Activated naive CD4-positive, alpha-beta T cell treated with anti-CD3 and anti-CD28 coated beads, Interleukin-2, amount 50 U/mL, for 24 hours (primary cell): ENCODE results near the gene INTS3.
"Not testable (repeated sequence)": the region's sequence is repeated elsewhere in the genome, so short reads cannot be mapped to it uniquely, and the experiment has no call there.

ENCODE experiments used
- H3K27ac Mint-ChIP-seq: one replicate; pipeline ENCODE4 v1.8.0; 2021; ENCODE audit warnings: mild to moderate bottlenecking, mixed read lengths
- H3K27me3 Mint-ChIP-seq: one replicate; pipeline ENCODE4 v1.8.0; 2021; ENCODE audit warnings: mixed read lengths
- H3K36me3 Mint-ChIP-seq: one replicate; pipeline ENCODE4 v1.8.0; 2021; ENCODE audit warnings: mixed read lengths
- H3K4me1 Mint-ChIP-seq: one replicate; pipeline ENCODE4 v1.8.0; 2021; ENCODE audit warnings: mixed read lengths
- H3K4me3 Mint-ChIP-seq: one replicate; pipeline ENCODE4 v1.8.0; 2021; ENCODE audit warnings: mild to moderate bottlenecking, mixed read lengths
- H3K9me3 Mint-ChIP-seq: one replicate; pipeline ENCODE4 v1.8.0; 2021; ENCODE audit warnings: mixed read lengths

Gene INTS3

DNA sequence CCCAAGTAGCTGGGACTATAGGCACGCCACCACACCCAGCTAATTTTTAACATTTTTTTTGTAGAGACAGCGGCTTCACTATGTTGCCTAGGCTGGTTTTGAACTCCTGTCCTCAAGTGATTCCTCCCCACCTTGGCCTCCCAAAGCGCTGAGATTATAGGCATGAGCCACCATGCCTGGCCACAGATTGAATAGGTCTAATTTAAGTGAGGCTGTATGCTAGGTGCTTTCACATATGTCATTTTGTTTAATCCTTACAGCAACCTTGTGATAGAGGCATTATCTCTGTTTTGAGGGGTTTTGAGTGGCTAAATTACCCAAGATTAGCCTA is 7.2 kb downstream of the INTS3 start:
- no peaks in the 10 kb centered on the region for H3K9me3 Mint-ChIP-seq
- peaks cover 25% of the 10 kb centered on the region for H3K4me1 Mint-ChIP-seq
- no peak overlapping the region for H3K27ac Mint-ChIP-seq
- no peaks in the 10 kb centered on the region for H3K27me3 Mint-ChIP-seq
- H3K36me3 Mint-ChIP-seq = peaks cover 1% of the 10 kb centered on the region
- H3K4me3 Mint-ChIP-seq = no peak overlapping the region

DNA sequence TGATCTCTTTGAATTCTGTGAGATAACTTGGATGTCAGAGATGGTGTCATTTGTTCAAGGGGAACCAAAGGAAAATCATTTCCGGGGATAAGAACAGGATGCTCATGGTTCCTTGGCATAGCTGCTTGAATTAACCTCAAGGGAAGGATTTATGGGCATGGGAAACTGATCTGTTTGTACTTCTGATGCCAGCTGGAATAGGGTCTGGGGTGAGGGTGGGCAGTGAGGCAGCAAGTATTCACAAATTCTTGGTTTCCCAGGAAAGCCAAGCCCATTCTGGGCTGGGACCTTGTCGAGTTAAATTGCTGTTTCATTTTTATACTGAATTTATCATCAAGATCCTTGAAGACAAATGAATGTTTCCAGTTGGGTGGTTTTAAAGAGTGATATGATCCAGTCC is 14.1 kb downstream of the INTS3 start:
- no peak overlapping the region for H3K4me3 Mint-ChIP-seq
- peaks cover 4% of the 10 kb centered on the region for H3K36me3 Mint-ChIP-seq
- H3K4me1 Mint-ChIP-seq = peaks cover 26% of the 10 kb centered on the region
- no peak overlapping the region for H3K27ac Mint-ChIP-seq
- H3K27me3 Mint-ChIP-seq = no peaks in the 10 kb centered on the region
- no peaks in the 10 kb centered on the region for H3K9me3 Mint-ChIP-seq

DNA sequence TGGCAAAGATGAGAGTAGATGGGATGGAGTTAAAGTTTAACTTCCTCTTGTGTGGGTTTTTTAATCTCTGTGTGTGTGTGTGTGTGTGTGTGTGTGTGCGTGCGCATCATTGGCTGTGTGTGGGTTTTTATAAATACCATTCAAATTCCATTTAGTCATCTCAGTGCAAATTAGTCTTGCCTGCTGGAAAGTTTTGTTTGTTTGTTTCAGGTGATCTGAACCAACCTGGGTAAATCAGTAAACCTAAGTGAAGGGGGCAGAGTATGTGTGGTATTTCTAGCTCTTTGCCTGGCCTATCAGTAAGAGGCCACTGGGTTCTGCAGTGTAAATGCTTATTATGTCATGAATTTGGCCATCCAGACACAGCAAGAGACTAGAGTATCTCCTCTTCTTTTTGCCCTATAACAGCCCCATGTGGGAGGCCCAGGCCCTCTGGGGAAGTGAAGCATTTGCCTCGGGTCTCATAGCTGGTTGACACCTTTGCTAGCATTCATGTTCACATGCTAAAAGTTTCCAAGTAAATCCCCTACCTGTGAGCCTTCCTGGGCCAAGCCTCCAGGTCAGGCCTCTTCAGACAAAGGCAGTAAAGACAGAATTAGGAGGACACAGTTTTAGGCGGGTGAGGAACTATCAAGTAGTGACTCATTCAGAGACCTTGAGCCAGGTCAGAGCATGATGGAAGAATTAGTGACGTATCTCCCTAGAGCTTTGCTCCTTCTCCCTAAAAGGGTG is 14.7 kb downstream of the INTS3 start:
- Mint-ChIP-seq H3K36me3 (peaks cover 6% of the 10 kb centered on the region), H3K4me3 (no peak overlapping the region), H3K4me1 (peaks cover 26% of the 10 kb centered on the region), H3K27ac (peak overlapping the region; percentile 53), H3K9me3 (no peaks in the 10 kb centered on the region), H3K27me3 (no peaks in the 10 kb centered on the region)

DNA sequence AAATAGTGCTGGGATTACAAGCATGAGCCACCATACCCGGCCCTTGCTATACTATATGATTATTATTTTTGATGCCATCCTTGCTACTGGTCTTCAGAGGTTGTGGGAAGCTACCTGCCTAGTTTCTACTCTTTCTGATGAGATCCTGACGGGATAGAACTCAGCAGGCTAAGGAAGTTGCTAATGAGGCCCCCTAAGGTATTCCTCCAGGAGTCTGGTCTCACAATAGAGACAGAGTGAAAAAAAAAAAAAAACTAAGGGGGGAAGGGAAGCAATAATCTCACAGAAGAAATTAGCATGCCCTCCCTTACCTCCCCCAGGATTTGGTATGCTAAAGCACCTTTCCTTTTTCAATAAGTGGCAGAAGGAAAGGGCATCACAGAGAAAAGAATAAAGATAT is 17.6 kb downstream of the INTS3 start:
- Mint-ChIP-seq H3K27ac (no peak overlapping the region), H3K9me3 (no peaks in the 10 kb centered on the region), H3K27me3 (no peaks in the 10 kb centered on the region), H3K36me3 (peaks cover 16% of the 10 kb centered on the region), H3K4me1 (peaks cover 28% of the 10 kb centered on the region), H3K4me3 (no peak overlapping the region)

DNA sequence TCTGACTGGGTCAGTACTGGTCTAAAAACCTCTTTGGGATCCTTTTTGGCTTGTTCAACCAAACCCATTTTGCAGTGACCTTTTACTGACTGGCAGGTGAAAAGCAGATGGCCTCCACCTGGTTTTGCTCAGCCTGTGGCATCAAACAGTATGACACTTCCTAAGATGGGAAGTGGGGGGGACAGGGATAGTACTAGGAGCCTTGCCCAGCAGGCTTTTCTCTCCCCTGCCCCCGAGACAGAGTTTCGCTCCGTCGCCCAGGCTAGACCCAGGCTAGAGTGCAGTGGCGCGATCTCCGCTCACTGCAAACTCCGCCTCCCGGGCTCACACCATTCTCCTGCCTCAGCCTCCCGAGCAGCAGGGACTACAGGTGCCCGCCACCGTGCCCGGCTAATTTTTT is 18.3 kb downstream of the INTS3 start:
- no peak overlapping the region for H3K4me3 Mint-ChIP-seq
- H3K36me3 Mint-ChIP-seq = peaks cover 19% of the 10 kb centered on the region
- H3K27me3 Mint-ChIP-seq = no peaks in the 10 kb centered on the region
- no peaks in the 10 kb centered on the region for H3K9me3 Mint-ChIP-seq
- peaks cover 28% of the 10 kb centered on the region for H3K4me1 Mint-ChIP-seq
- no peak overlapping the region for H3K27ac Mint-ChIP-seq

DNA sequence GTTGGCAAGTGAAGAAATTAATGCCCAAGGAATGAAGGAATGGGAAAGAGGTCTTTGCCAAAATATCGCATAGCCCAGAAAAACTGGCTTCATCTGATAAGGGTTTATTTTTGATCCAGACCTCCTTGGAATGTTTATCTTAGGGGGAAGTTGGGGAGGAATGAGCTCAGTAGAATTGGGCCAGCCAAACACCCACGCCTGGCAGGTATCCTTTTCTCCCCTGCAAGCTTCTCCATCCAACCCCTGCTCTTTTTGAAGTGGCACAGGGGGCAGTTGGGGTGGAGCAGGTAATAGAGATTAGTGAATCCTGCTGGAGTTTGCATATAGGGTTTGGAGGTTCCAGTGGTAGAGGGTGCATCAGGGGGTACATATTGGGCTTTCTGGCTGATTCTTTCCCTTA is 21.1 kb downstream of the INTS3 start:
- Mint-ChIP-seq H3K4me3 (no peak overlapping the region), H3K9me3 (no peaks in the 10 kb centered on the region), H3K36me3 (peaks cover 23% of the 10 kb centered on the region), H3K27ac (peak overlapping the region; percentile 25), H3K27me3 (no peaks in the 10 kb centered on the region), H3K4me1 (peaks cover 9% of the 10 kb centered on the region)

DNA sequence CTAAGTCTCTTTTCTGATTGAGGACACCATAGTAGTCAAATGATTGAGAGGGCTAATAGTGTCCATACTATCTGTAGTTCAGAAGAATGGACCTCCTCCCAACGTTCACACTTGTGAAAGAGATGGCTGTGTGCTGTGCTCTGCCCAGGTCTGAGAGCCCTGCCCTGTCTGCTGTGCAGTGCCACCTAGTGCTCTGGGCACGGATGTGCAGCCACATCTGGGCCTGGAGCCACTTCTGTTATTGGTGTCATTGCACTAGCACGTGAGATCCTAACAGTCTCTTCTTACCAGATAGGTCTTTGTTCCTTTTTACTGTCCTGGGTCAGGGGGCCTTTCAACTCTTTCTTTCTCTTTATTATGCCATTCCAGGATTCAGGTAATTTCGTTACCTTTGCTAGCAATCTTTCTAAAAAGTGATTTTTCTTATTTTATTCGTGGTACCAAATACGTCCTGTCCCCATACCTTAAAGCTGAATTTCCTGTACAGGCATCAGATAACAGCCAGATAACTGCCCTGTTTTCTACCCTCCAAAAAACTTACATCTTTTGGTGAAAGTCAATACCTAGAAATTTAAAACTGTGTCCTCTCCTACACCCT is 21.7 kb downstream of the INTS3 start:
- no peak overlapping the region for H3K4me3 Mint-ChIP-seq
- no peaks in the 10 kb centered on the region for H3K9me3 Mint-ChIP-seq
- H3K27me3 Mint-ChIP-seq = no peaks in the 10 kb centered on the region
- H3K4me1 Mint-ChIP-seq = peaks cover 6% of the 10 kb centered on the region
- peaks cover 22% of the 10 kb centered on the region for H3K36me3 Mint-ChIP-seq
- H3K27ac Mint-ChIP-seq = no peak overlapping the region

DNA sequence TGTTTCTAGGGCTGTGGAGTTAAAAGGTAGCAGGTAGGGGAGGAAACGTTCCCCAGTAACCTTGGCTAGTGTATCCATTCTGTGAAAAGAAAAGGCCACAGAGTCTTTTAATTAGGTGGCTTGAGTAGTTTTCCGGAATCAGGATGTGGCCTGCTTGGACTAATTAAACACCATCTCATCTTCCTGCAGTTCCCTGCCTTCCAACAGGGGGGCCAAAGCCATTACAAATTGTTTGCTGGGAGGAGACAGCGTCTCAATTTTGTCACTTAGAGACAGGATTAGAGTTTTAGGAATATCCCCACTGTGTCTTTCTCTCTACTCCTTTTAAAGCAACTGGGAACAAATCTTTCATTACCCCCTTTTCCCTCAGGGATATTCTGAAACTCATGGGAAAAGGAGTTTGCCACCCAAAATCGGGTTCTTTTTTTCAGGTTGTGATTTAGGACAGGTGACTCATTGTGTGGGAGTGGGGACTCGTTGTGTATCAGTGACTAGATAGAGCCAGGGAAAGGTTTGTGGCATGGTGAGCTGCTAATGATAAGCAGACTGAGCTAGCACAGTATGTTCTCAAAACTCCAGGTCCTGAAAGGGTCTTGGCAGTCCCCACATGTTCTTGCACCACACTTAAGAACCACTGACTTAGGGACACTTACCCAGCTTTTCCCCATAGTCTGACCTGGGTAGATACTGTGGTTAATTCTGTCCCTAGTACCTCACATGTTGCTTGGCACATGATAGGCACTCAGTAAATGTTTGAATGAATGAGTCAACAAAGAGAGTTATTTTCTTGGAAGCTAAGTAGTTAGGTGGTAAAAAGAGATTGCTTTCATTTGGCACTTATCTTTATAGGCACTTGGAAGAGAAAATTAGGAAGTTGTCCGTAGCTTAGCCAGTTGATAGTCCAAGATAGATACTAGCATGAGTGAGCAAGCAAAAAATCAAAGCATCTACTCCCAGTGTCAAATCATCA is 22.5 kb downstream of the INTS3 start:
- H3K36me3 Mint-ChIP-seq = peaks cover 22% of the 10 kb centered on the region
- no peak overlapping the region for H3K4me3 Mint-ChIP-seq
- no peaks in the 10 kb centered on the region for H3K9me3 Mint-ChIP-seq
- H3K27me3 Mint-ChIP-seq = no peaks in the 10 kb centered on the region
- peaks cover 5% of the 10 kb centered on the region for H3K4me1 Mint-ChIP-seq
- no peak overlapping the region for H3K27ac Mint-ChIP-seq

DNA sequence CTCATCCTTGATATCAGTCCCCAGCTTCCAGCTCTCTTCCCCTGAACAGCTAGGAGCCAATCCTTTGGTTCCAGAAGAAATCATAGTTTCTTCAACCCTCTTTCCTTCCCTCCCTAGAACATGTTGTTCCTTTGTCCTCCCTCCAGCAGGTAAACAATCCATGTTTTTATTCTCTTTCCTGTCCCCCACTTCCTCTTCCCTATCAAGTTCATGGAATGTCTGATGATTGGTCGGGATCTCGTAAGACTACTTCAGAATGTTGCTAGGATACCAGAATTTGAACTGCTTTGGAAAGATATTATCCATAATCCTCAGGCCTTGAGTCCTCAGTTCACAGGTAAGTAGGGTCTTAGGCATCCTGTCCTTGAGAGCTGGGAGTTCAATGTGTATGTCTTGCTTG is 24.2 kb downstream of the INTS3 start:
- H3K4me3 Mint-ChIP-seq = no peak overlapping the region
- H3K4me1 Mint-ChIP-seq = peaks cover 5% of the 10 kb centered on the region
- H3K9me3 Mint-ChIP-seq = no peaks in the 10 kb centered on the region
- H3K27ac Mint-ChIP-seq = no peak overlapping the region
- H3K36me3 Mint-ChIP-seq = peaks cover 24% of the 10 kb centered on the region
- H3K27me3 Mint-ChIP-seq = no peaks in the 10 kb centered on the region

DNA sequence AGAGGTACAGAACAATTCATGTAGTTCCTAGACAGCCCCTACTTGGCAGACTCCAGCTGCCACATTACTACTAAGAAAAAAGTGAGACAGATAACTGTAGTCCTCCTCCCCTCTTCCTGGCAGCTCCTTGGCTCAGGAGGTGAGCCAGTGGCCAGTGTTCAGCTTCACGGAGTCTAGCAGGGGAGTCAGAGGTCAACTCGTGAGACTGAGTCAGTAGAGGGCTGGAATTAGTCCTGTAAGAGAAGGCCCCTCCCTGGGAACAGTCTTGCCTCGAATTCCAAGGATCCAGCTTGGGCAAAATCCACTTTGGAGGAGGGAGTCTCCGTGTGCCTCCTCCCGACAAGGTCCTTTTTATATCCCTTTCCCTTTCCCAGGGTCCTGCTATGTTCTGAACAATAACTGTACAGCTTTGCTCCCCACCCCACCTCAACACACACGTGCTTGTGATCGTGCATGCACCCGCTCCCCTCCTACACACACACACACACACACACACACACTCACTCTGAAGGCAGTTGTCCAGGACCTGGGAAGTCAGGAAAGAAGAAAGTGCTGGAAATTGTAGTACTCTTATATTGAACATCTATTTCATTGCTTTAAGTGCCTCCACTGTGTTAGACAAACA is 24.8 kb downstream of the INTS3 start:
- Mint-ChIP-seq H3K9me3 (no peaks in the 10 kb centered on the region), H3K4me3 (no peak overlapping the region), H3K27ac (no peak overlapping the region), H3K4me1 (peaks cover 5% of the 10 kb centered on the region), H3K36me3 (peaks cover 24% of the 10 kb centered on the region), H3K27me3 (no peaks in the 10 kb centered on the region)

DNA sequence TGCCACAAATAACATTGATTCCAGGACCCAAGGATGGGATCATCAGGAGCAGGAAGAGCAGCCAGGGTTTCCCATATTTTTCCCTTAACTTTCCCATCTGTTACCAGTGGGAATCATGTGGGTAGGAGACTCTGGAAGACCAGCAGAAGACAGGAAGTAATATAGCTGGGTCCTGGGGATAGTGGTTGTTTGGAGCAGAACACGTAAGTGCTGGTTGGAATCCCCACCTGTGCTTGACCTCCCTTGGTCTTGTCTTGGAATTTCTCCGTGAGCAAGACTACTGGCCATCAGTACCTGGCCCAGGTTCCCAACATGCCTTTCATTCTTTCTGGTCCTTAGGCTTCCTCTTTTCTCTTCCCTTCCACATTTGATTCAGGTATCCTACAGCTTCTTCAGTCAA is 26.4 kb downstream of the INTS3 start:
- Mint-ChIP-seq H3K27ac (no peak overlapping the region), H3K4me3 (no peak overlapping the region), H3K36me3 (peaks cover 22% of the 10 kb centered on the region)

DNA sequence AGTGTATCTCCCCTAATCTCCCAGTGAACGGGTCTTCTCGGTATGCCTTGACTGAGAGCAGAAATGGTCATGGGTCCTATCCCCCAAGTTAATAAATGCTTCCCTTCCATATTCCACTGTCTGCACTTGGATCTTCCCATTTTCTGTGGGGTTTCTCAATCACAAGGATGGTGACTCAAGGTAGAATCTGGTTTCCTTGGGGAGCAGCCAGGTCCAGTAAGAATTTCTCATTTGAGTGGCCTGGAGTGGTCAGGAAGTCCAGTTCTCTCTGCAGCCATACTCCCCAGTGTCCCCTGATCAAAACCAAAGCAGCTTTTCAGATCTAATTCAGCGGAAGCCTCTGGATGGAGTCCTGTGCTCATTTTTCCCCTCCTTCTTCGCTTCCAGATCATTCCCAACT is 32.6 kb downstream of the INTS3 start:
- Mint-ChIP-seq H3K27ac (no peak overlapping the region), H3K27me3 (no peaks in the 10 kb centered on the region), H3K9me3 (no peaks in the 10 kb centered on the region), H3K4me1 (no peaks in the 10 kb centered on the region), H3K4me3 (no peak overlapping the region), H3K36me3 (peaks cover 10% of the 10 kb centered on the region)

More for the DNA sequence above, 26.4 kb downstream of the INTS3 start:
- no peaks in the 10 kb centered on the region for H3K9me3 Mint-ChIP-seq
- no peaks in the 10 kb centered on the region for H3K27me3 Mint-ChIP-seq
- H3K4me1 Mint-ChIP-seq = peaks cover 4% of the 10 kb centered on the region

DNA sequence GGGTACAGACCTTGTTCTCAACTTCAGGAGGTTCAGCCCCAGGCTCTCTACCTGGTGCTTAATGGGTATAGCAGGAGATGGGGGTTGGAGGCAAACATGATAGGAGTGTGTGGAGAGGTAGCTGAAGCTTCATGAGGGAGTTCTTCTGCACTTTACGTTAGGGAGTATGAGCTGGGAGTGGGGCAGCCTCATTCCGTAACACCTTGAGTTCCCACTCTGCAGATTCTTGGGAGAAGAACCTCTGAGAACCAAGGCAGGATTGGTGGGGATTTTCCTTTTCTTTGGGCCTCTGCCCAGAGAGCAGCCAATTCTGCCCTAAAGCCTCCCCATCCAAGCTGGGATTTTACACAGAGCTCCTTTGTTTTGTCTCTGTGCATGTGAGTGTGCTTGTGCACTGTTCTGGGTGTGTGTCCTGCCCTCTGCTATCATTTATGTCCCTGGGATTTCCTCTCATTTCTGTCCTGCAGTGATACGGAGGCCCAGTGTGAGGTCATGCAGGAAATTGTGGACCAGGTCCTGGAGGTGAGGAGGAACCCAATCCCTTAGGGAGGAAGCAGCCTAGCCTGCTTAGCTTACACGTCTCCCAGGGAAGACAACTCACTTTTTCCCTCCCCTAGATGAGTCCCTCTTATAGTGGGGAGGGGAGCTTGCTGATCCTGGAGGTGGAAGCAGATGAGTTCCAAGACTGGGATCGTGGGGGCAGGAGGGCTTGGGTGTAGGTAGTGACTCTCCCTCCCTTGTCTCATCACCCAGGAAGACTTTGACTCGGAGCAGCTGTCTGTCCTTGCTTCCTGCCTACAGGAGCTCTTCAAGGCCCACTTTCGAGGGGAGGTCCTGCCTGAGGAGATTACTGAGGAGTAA is 35.7 kb downstream of the INTS3 start:
- Mint-ChIP-seq H3K27me3 (no peaks in the 10 kb centered on the region), H3K4me1 (no peaks in the 10 kb centered on the region), H3K27ac (peak overlapping the region; percentile 23), H3K36me3 (peaks cover 9% of the 10 kb centered on the region), H3K4me3 (no peak overlapping the region), H3K9me3 (no peaks in the 10 kb centered on the region)

DNA sequence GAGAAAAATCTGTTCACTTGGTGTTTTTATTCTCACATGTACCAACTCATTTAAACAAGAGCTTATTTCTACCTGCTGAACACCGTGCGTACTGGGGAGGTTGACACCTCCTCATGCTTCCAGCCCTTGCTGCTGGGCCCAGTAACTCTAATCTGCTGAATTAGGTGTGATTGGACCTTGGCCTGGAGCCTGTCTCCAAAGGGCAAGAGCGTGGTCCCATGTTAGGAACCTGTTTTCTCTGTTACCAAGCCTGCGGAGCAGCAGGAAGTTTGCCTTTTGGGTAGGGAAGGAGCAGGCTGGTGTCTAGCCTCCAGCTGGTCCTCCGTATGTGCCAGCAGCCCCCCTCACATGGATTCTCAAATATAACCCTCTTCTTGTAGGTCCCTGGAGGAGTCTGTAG is 36.5 kb downstream of the INTS3 start:
- Mint-ChIP-seq H3K4me3 (no peak overlapping the region), H3K36me3 (peaks cover 10% of the 10 kb centered on the region), H3K27me3 (no peaks in the 10 kb centered on the region), H3K27ac (peak overlapping the region; percentile 23), H3K4me1 (no peaks in the 10 kb centered on the region), H3K9me3 (no peaks in the 10 kb centered on the region)

DNA sequence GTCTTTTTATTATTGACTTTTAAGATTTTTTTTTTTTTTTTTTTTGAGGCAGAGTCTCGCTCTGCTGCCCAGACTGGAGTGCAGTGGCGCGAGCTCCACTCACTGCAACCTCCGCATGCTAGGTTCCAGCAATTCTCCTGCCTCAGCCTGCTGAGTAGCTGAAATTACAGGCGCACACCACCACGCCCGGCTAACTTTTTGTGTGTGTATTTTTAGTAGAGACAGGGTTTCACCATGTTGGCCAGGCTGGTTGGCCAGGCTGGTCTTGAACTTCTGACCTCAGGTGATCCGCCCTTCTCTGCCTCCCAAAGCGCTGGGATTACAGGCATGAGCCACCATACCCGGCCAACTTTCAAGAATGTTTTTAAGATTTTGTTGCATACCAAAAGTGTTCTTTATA is 38.8 kb downstream of the INTS3 start:
- not testable (repeated sequence) for H3K27me3 Mint-ChIP-seq, H3K4me3 Mint-ChIP-seq, H3K27ac Mint-ChIP-seq, H3K9me3 Mint-ChIP-seq, H3K4me1 Mint-ChIP-seq
- H3K36me3 Mint-ChIP-seq = peaks cover 14% of the 10 kb centered on the region
